NT2/D1 (cell line): ENCODE measurements around the gene RPTOR.

ENCODE experiments used
- YY1 ChIP-seq: IDR thresholded peaks from 2 replicates; pipeline ENCODE4 v1.6.1; 2011; ENCODE audit not compliant: insufficient read length, insufficient read depth
- ZNF274 ChIP-seq: IDR thresholded peaks from 2 replicates; pipeline ENCODE4 v1.6.1; 2011; ENCODE audit warnings: mild to moderate bottlenecking, low read depth, low read length

DNA sequence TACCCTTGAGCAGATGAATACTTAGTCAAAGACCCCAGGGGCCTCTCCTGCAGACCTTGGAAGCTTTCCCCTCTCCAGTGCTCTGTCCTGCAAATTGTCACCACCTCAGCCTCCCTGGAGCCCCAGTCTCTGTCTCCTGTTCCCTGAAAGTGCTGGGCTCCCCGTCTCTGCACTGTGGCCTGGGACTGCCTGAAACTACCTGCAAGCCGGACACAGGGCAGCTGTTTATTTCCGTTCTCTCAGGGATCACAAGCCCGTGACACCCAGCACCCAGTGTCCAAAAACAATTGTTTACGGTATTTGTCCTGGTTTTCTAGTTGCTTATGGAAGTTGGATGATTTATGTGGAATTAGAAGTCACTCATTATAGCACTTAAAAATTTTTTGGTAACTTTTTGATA lies 365.4 kb downstream of the RPTOR start:
- TF ChIP-seq ZNF274 (no peak), YY1 (no peak)
